ENCODE results near the gene LRMDA.

DNA sequence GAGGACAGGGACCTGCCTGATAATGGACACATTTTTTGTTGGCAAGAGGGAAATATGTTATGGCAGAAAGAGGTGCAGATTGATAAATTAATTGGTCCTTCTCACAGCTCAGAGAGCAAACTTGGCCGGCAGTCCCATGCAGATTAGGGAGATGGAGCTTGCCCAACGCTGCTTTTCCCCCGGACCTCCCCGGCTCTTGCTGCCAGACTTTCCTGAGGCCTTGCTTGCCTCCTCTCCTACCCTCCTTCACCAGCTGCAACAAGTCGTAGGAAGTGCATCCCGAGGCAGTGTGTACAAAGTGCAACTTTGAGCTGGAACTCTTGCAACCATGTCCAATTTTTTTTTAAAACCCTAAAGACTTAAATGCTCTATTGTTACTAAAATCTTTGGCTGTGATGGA lies 215.5 kb downstream of the LRMDA start:
- TF ChIP-seq, protein P1, sequence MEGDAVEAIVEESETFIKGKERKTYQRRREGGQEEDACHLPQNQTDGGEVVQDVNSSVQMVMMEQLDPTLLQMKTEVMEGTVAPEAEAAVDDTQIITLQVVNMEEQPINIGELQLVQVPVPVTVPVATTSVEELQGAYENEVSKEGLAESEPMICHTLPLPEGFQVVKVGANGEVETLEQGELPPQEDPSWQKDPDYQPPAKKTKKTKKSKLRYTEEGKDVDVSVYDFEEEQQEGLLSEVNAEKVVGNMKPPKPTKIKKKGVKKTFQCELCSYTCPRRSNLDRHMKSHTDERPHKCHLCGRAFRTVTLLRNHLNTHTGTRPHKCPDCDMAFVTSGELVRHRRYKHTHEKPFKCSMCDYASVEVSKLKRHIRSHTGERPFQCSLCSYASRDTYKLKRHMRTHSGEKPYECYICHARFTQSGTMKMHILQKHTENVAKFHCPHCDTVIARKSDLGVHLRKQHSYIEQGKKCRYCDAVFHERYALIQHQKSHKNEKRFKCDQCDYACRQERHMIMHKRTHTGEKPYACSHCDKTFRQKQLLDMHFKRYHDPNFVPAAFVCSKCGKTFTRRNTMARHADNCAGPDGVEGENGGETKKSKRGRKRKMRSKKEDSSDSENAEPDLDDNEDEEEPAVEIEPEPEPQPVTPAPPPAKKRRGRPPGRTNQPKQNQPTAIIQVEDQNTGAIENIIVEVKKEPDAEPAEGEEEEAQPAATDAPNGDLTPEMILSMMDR (tag by site-specific recombination; IDR thresholded peaks at IDR 0.05) = no peak
- no peak for TF ChIP-seq ZNF335 (tag by site-specific recombination; conservative IDR thresholded peaks at IDR 0.05)
- TF ChIP-seq, protein P2, sequence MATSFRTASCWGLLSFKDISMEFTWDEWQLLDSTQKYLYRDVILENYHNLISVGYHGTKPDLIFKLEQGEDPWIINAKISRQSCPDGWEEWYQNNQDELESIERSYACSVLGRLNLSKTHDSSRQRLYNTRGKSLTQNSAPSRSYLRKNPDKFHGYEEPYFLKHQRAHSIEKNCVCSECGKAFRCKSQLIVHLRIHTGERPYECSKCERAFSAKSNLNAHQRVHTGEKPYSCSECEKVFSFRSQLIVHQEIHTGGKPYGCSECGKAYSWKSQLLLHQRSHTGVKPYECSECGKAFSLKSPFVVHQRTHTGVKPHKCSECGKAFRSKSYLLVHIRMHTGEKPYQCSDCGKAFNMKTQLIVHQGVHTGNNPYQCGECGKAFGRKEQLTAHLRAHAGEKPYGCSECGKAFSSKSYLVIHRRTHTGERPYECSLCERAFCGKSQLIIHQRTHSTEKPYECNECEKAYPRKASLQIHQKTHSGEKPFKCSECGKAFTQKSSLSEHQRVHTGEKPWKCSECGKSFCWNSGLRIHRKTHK (tag by site-specific recombination; IDR thresholded peaks at IDR 0.05) = no peak
